Fibroblast of the aortic adventitia (primary cell): ENCODE data around the gene STAT1. TPM values are rescaled to one million over a fixed set of nuclear protein-coding genes. Genes with fewer than 3 reads are reported as not detected.

ENCODE experiments used
- DNase-seq: peaks from one replicate; pipeline ENCODE4 v3.0.0-alpha.2; 2010; ENCODE audit warnings: low read depth
- H3K4me3 ChIP-seq: 2 replicates; pipeline ENCODE4 v1.5.1; 2011; ENCODE audit warnings: low read depth, mild to moderate bottlenecking, control low read depth, low read length, moderate library complexity
- CTCF ChIP-seq: IDR thresholded peaks from 2 replicates; pipeline ENCODE4 v1.5.1; 2011; ENCODE audit warnings: mild to moderate bottlenecking, low read length, control low read depth, inconsistent platforms; ENCODE audit not compliant: insufficient read depth
- total RNA-seq: library from RNA; depleted of rRNA; stranded (reverse); fragments of >200 nt; gene quantifications from 2 replicates; pipeline ENCODE4 v1.2.3, GENCODE V29; 2012; ENCODE audit warnings: low replicate concordance

Gene STAT1
- total RNA-seq, 1 donor = 122 TPM

GRCh38 chr2:190938771-190939335 lies 75.1 kb downstream of the STAT1 start:
- TF ChIP-seq CTCF = no peak
- no peak for DNase-seq
- no peak overlapping the region for H3K4me3 ChIP-seq

- H3K4me3 ChIP-seq = no peak overlapping the region
- TF ChIP-seq CTCF = no peak
- DNase-seq = no peak
Measured at GRCh38 chr2:190935054-190935453, 78.9 kb downstream of the STAT1 start.

DNA sequence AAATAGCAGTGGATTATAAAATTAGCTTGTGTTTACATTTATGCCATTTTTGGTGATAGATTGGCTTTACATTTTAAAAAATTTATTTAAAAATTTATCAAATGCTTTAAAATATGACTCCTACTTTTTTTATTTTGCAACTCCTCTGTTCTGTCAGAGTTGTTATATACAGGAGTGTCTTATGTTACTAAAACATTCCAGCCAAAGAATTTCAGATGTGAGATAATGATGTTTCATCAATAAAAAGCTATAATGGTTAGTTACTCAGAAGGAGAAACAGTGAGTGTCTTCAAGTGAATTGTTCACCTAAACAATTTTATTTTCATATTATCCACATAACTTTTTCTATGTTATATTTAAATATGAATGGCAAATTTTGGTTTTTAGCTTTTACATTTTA lies 80.6 kb downstream of the STAT1 start:
- DNase-seq = no peak
- TF ChIP-seq CTCF = no peak
- no peak overlapping the region for H3K4me3 ChIP-seq

- no peak for DNase-seq
- no peak overlapping the region for H3K4me3 ChIP-seq
- TF ChIP-seq CTCF = no peak
Measured at GRCh38 chr2:190932514-190932913, 81.5 kb downstream of the STAT1 start.

DNA sequence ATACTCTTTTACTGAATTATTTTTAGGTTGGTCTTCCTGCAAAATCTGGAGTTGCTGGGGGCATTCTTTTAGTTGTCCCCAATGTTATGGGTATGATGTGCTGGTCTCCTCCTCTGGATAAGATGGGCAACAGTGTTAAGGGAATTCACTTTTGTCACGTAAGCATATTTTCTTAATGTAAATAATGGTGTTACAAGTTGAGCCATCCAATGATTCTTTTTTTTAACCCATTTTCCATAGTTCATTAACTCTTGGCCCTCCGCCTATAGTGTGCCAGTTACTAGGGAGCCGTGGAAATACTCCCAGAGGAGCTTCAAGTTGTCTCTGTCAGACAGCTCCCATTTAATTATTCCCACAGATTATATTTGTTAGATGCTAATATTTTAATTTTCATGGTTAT lies 83.6 kb downstream of the STAT1 start:
- no peak for DNase-seq
- no peak overlapping the region for H3K4me3 ChIP-seq
- no peak for TF ChIP-seq CTCF

DNA sequence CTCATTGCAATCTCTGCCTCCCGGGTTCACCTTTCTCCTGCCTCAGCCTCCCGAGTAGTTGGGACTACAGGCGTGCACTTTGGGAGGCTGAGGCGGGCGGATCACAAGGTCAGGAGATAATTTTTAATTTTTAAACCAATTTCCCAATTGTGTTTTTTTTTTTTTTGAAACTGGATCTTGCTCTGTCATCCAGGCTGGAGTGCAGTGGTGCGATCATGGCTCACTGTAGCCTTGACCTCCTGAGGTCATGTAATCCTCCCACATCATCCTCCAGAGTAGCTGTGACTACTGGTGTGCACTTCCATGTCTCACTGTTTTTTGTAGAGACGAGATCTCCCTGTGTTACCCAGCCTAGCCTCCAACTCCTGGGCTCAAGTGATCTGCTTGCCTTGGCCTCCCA lies 84.1 kb downstream of the STAT1 start:
- no peak for DNase-seq
- no peak overlapping the region for H3K4me3 ChIP-seq
- TF ChIP-seq CTCF = no peak

DNA sequence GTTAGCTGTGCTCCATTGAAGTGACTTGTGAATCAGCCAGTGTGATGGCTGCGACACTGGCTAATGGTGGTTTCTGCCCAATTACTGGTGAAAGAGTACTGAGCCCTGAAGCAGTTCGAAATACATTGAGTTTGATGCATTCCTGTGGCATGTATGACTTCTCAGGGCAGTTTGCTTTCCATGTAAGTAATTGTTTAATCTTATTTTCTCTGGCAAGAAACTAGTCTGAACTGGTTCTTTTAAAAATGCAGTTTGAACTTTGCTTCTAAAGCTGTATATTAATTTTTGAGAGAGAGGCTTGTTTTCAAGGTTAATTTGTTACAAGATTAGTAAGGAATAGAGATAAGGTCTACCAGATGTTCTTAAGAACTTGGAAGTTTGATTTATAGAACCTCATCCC lies 86.7 kb downstream of the STAT1 start:
- no peak for TF ChIP-seq CTCF
- peak; percentile 74 for DNase-seq
- H3K4me3 ChIP-seq = no peak overlapping the region
